ENCODE results near the gene CD28. TPM values are rescaled to one million over a fixed set of nuclear protein-coding genes. Genes with fewer than 3 reads are reported as not detected.

CD28 gene
- total RNA-seq, 2 experiments from 2014 or later: 128 to 130 TPM

- no peak overlapping the region for H3K4me3 ChIP-seq (ENCODE audit: low read length)
- H3K9me3 ChIP-seq (ENCODE audit: control insufficient read depth in 1 of 2, insufficient read depth in 1 of 2, low read length in 2 of 2): peaks cover 0 to 17% of the 10 kb centered on the region in 2 experiments
- Mint-ChIP-seq H3K27me3 (no peaks in the 10 kb centered on the region), H3K36me3 (ENCODE audit: low read depth) (peaks cover 73% of the 10 kb centered on the region), H3K27ac (peak overlapping the region; percentile 46), H3K4me3 (no peak overlapping the region), H3K9me3 (peaks cover 14% of the 10 kb centered on the region), H3K4me1 (ENCODE audit: low read depth) (peaks cover 71% of the 10 kb centered on the region)
- intact Hi-C loops (cut with DNase I, micrococcal nuclease): loop anchor here in 1 of 2 experiments (2.0 kb wide), 1 partner anchor 19 kb away; no protein-coding TSS in a partner anchor
- no peak for DNase-seq
- ATAC-seq (ENCODE audit: poor library complexity): no peak
- peaks cover 34% of the 10 kb centered on the region for H3K4me1 ChIP-seq (ENCODE audit: insufficient read depth, low read length)
- H3K36me3 ChIP-seq (ENCODE audit: insufficient read depth, low read length): no peaks in the 10 kb centered on the region
- H3K27me3 ChIP-seq (ENCODE audit: control insufficient read depth in 1 of 2, insufficient read depth in 2 of 2, low read length in 2 of 2): no peaks in the 10 kb centered on the region
- POLR2A ChIA-PET: interaction anchor here (1.4 to 4.5 kb wide), 4 partner anchors 9 to 45 kb away, joined by 3 to 52 read pairs (median 22); partner anchors contain the start of gene CD28
- CTCF ChIA-PET: no interaction called here
- H3K27ac ChIP-seq (ENCODE audit: low read depth in 1 of 2, low read length in 2 of 2): no peak overlapping the region
- no peak for TF ChIP-seq CTCF (IDR thresholded peaks at IDR 0.05)
Measured at GRCh38 chr2:203751685-203752271, 45.3 kb downstream of the CD28 start.

- peaks cover 62% of the 10 kb centered on the region for H3K4me1 Mint-ChIP-seq (ENCODE audit: low read depth)
- H3K36me3 Mint-ChIP-seq (ENCODE audit: low read depth): peaks cover 86% of the 10 kb centered on the region
- Histone ChIP-seq H3K9me3 (ENCODE audit: control insufficient read depth in 1 of 2, insufficient read depth in 1 of 2, low read length in 2 of 2) (peaks cover 5 to 17% of the 10 kb centered on the region in 2 experiments), H3K4me1 (ENCODE audit: insufficient read depth, low read length) (peaks cover 21% of the 10 kb centered on the region), H3K27me3 (ENCODE audit: control insufficient read depth in 1 of 2, insufficient read depth in 2 of 2, low read length in 2 of 2) (no peaks in the 10 kb centered on the region), H3K4me3 (ENCODE audit: low read length) (no peak overlapping the region), H3K27ac (ENCODE audit: low read depth in 1 of 2, low read length in 2 of 2) (no peak overlapping the region), H3K36me3 (ENCODE audit: insufficient read depth, low read length) (peaks cover 3% of the 10 kb centered on the region)
- H3K27ac Mint-ChIP-seq: no peak overlapping the region
- H3K4me3 Mint-ChIP-seq: no peak overlapping the region
- ChIA-PET POLR2A (interaction anchor here (0.7 kb wide), 1 partner anchor 11 kb away, joined by 3 read pairs; no protein-coding TSS in a partner anchor), CTCF (no interaction called here)
- no peaks in the 10 kb centered on the region for H3K27me3 Mint-ChIP-seq
- DNase-seq: no peak
- peaks cover 14% of the 10 kb centered on the region for H3K9me3 Mint-ChIP-seq
- TF ChIP-seq CTCF (IDR thresholded peaks at IDR 0.05): no peak
- intact Hi-C loops (cut with DNase I, micrococcal nuclease): no loop called here
- no peak for ATAC-seq (ENCODE audit: poor library complexity)
Measured at GRCh38 chr2:203756161-203756560, 49.7 kb downstream of the CD28 start.

- no peaks in the 10 kb centered on the region for H3K27me3 ChIP-seq (ENCODE audit: control insufficient read depth in 1 of 2, insufficient read depth in 2 of 2, low read length in 2 of 2)
- Mint-ChIP-seq H3K27me3 (no peaks in the 10 kb centered on the region), H3K36me3 (ENCODE audit: low read depth) (peaks cover 98% of the 10 kb centered on the region), H3K4me1 (ENCODE audit: low read depth) (peaks cover 79% of the 10 kb centered on the region), H3K4me3 (no peak overlapping the region), H3K9me3 (peaks cover 14% of the 10 kb centered on the region), H3K27ac (peak overlapping the region; percentile 24)
- H3K9me3 ChIP-seq (ENCODE audit: control insufficient read depth in 1 of 2, insufficient read depth in 1 of 2, low read length in 2 of 2): peaks cover 5 to 17% of the 10 kb centered on the region in 2 experiments
- H3K36me3 ChIP-seq (ENCODE audit: insufficient read depth, low read length): peaks cover 3% of the 10 kb centered on the region
- intact Hi-C loops (cut with DNase I, micrococcal nuclease): no loop called here
- no peak overlapping the region for H3K4me3 ChIP-seq (ENCODE audit: low read length)
- peaks cover 26% of the 10 kb centered on the region for H3K4me1 ChIP-seq (ENCODE audit: insufficient read depth, low read length)
- ATAC-seq (ENCODE audit: poor library complexity) (no peak), DNase-seq (no peak)
- no peak overlapping the region for H3K27ac ChIP-seq (ENCODE audit: low read depth in 1 of 2, low read length in 2 of 2)
- no peak for TF ChIP-seq CTCF (IDR thresholded peaks at IDR 0.05)
- POLR2A ChIA-PET: interaction anchor here (0.5 to 4.2 kb wide), 6 partner anchors 9 to 172 kb away, joined by 3 to 10 read pairs (median 4); no protein-coding TSS in a partner anchor
- CTCF ChIA-PET: no interaction called here
Measured at GRCh38 chr2:203758841-203759689, 52.6 kb downstream of the CD28 start.

Measured in CD4-positive, alpha-beta T cell (primary cell).